Breast epithelium (tissue), 3 donors: ENCODE data around the gene MYLK2.

Experiments
- POLR2A ChIP-seq: fragments of 450-650 bp; IDR thresholded peaks from one replicate; pipeline ENCODE4 v1.6.1; 2016; ENCODE audit warnings: antibody characterized with exemption, mild to moderate bottlenecking, moderate library complexity
- POLR2AphosphoS5 ChIP-seq, 3 donors: sonication (generic); formaldehyde crosslinking; IDR thresholded peaks; one replicate each; pipeline ENCODE4 v1.6.1; 2017; ENCODE audit warnings: antibody characterized with exemption in 3 of 3
- TF ChIP-seq, protein P1 (sequence below), 3 donors: fragments of 450-650 bp; IDR thresholded peaks; one replicate each; pipeline ENCODE4 v1.5.1; 2016 to 2017; ENCODE audit warnings: antibody characterized with exemption in 3 of 3, mild to moderate bottlenecking in 3 of 3, moderate library complexity in 3 of 3

DNA sequence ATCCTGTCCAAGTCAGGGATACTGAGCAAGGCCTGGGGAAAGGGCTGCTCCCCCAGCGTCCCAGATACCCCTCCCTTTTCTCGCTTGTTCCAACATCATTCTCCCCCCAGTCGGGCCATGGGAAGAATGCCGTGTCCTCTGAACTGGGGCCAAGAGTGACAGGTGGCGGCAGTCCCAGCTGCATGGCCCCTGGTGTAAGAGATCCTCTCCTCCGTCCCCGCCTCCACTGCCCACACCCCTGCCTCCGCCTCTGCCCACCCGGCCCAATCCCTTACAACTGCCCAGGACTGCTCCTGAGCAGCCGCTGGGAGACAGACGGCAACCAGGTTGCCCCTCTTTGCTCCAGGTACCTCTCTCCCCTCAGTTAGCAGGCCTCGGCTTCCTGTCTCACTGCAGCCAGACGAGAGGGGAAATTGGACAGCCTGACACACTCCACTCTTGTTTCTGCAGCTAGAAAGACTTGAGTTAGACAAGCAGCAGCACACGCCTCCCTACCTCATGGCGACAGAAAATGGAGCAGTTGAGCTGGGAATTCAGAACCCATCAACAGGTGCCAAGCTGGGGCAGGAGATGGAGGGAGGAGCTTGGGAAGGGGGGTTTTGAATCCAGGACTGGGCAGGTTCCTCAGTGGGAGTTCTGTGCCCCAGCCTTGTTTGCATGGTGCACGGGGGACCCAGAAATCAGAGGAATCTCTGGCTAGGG, at the start of gene MYLK2:
- TF ChIP-seq, protein P1, sequence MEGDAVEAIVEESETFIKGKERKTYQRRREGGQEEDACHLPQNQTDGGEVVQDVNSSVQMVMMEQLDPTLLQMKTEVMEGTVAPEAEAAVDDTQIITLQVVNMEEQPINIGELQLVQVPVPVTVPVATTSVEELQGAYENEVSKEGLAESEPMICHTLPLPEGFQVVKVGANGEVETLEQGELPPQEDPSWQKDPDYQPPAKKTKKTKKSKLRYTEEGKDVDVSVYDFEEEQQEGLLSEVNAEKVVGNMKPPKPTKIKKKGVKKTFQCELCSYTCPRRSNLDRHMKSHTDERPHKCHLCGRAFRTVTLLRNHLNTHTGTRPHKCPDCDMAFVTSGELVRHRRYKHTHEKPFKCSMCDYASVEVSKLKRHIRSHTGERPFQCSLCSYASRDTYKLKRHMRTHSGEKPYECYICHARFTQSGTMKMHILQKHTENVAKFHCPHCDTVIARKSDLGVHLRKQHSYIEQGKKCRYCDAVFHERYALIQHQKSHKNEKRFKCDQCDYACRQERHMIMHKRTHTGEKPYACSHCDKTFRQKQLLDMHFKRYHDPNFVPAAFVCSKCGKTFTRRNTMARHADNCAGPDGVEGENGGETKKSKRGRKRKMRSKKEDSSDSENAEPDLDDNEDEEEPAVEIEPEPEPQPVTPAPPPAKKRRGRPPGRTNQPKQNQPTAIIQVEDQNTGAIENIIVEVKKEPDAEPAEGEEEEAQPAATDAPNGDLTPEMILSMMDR (IDR thresholded peaks at IDR 0.05) = no peak
- TF ChIP-seq POLR2A (no peak), POLR2AphosphoS5 (IDR thresholded peaks at IDR 0.05) (no peak)
